SK-N-SH (cell line): ENCODE data around the gene AHCYL1. TPM values are rescaled to one million over a fixed set of nuclear protein-coding genes. Genes with fewer than 3 reads are reported as not detected.

Source experiments
- CTCF ChIA-PET: fragments of 300-600, 350-600 bp; formaldehyde crosslinking; extraction: SDS; loops from one replicate; lab custom pipeline; 2021; lab: Yijun Ruan, JAX
- POLR2A ChIA-PET: fragments of 350-600 bp; sonication (Branson Sonifier 250); formaldehyde crosslinking; extraction: SDS; loops from one replicate; lab custom pipeline; 2020; ENCODE audit warnings: antibody characterized with exemption, inconsistent platforms; lab: Yijun Ruan, JAX
- DNase-seq: peaks from one replicate; pipeline ENCODE4 v3.0.0; 2012
- H2AFZ ChIP-seq: fragments of 200-600 bp; sonication (generic); 2 replicates; pipeline ENCODE4 v1.8.1; 2016; ENCODE audit warnings: antibody characterized with exemption, mild to moderate bottlenecking, low read depth
- H3F3A ChIP-seq: fragments of 200-600 bp; sonication (generic); replicated peaks from 2 replicates; pipeline ENCODE3; 2016; ENCODE audit warnings: antibody characterized with exemption, mild to moderate bottlenecking; ENCODE audit not compliant: insufficient read depth
- H3K27ac ChIP-seq, 2 experiments: fragments of 200-500 bp in 1 of 2; fragments of 200-600 bp in 1 of 2; sonication (Bioruptor generic) in 1 of 2; sonication (generic), shearing (Covaris generic) in 1 of 2; 2 replicates each; pipeline versions ENCODE4 v1.5.1 to v1.6.1; 2014 to 2016; ENCODE audit warnings: low read depth in 2 of 2, inconsistent platforms in 1 of 2, low read length in 1 of 2, mild to moderate bottlenecking in 1 of 2, mixed read lengths in 1 of 2
- H3K27me3 ChIP-seq: fragments of 200-600 bp; sonication (generic), shearing (Covaris generic); 2 replicates; pipeline ENCODE4 v1.6.1; 2016; ENCODE audit warnings: mixed run types; ENCODE audit not compliant: insufficient read depth
- H3K36me3 ChIP-seq, 2 experiments: fragments of 200-500 bp in 1 of 2; fragments of 200-600 bp in 1 of 2; sonication (Bioruptor generic) in 1 of 2; sonication (generic) in 1 of 2; replicated peaks in 1 of 2; 2 replicates each; pipeline versions ENCODE3 to v1.5.1; 2014 to 2016; ENCODE audit warnings: low read length in 1 of 2, mild to moderate bottlenecking in 1 of 2; ENCODE audit not compliant: insufficient read depth in 2 of 2, control insufficient read depth in 1 of 2
- H3K4me1 ChIP-seq, 2 experiments: fragments of 200-500 bp in 1 of 2; fragments of 200-600 bp in 1 of 2; sonication (Bioruptor generic) in 1 of 2; sonication (generic), shearing (Covaris generic) in 1 of 2; 2 replicates each; pipeline versions ENCODE4 v1.5.1 to v1.6.1; 2014 to 2016; ENCODE audit warnings: low read depth in 1 of 2, low read length in 1 of 2, mixed run types in 1 of 2; ENCODE audit not compliant: insufficient read depth in 2 of 2, control insufficient read depth in 1 of 2
- H3K4me2 ChIP-seq: fragments of 200-600 bp; sonication (generic), shearing (Covaris generic); 2 replicates; pipeline ENCODE4 v1.6.1; 2017; ENCODE audit warnings: mixed run types
- H3K4me3 ChIP-seq, 2 experiments: fragments of 200-500 bp in 1 of 2; fragments of 200-600 bp in 1 of 2; sonication (Bioruptor generic) in 1 of 2; sonication (generic), shearing (Covaris generic) in 1 of 2; 2 replicates each; pipeline versions ENCODE4 v1.5.1 to v1.8.1; 2014 to 2016; ENCODE audit warnings: low read depth in 2 of 2, inconsistent platforms in 1 of 2, low read length in 1 of 2, mild to moderate bottlenecking in 1 of 2, mixed read lengths in 1 of 2, moderate library complexity in 1 of 2
- H3K79me2 ChIP-seq: fragments of 200-600 bp; sonication (generic); 2 replicates; pipeline ENCODE4 v1.8.1; 2017; ENCODE audit warnings: mild to moderate bottlenecking; ENCODE audit not compliant: insufficient read depth
- H3K9ac ChIP-seq: fragments of 200-600 bp; sonication (generic); 2 replicates; pipeline ENCODE4 v1.6.1; 2017; ENCODE audit warnings: mixed run types
- H3K9me2 ChIP-seq: fragments of 200-600 bp; sonication (generic); 2 replicates; pipeline ENCODE4 v1.6.1; 2017; ENCODE audit warnings: mixed run types
- H3K9me3 ChIP-seq: fragments of 200-600 bp; sonication (generic); 2 replicates; pipeline ENCODE4 v1.6.1; 2017; ENCODE audit warnings: mixed run types, mild to moderate bottlenecking, moderate library complexity
- H4K20me1 ChIP-seq: fragments of 200-600 bp; sonication (generic); 2 replicates; pipeline ENCODE4 v1.6.1; 2017; ENCODE audit warnings: mild to moderate bottlenecking, mixed run types; ENCODE audit not compliant: insufficient read depth
- ELF1 ChIP-seq: IDR thresholded peaks from 2 replicates; pipeline ENCODE4 v1.4.0; 2012
- EZH2phosphoT487 ChIP-seq: fragments of 200-600 bp; sonication (generic); IDR thresholded peaks from 2 replicates; pipeline ENCODE4 v1.6.1; 2017; ENCODE audit warnings: low read depth, mixed run types, mild to moderate bottlenecking, antibody characterized with exemption, moderate library complexity, borderline replicate concordance
- FOSL2 ChIP-seq: IDR thresholded peaks from 2 replicates; pipeline ENCODE4 v1.4.0; 2012; ENCODE audit warnings: low read depth, mild to moderate bottlenecking, moderate library complexity, borderline replicate concordance
- FOXJ3 ChIP-seq: sonication (generic); formaldehyde crosslinking; IDR thresholded peaks from 2 replicates; pipeline ENCODE4 v1.5.1; 2020; ENCODE audit warnings: mild to moderate bottlenecking, missing genetic modification reagents
- JUND ChIP-seq: IDR thresholded peaks from 2 replicates; pipeline ENCODE4 v1.4.0; 2012
- MEF2A ChIP-seq: IDR thresholded peaks from 2 replicates; pipeline ENCODE4 v1.4.0; 2012; ENCODE audit warnings: low read depth, borderline replicate concordance
- MXI1 ChIP-seq: IDR thresholded peaks from 2 replicates; pipeline ENCODE4 v1.6.1; 2012; ENCODE audit warnings: mild to moderate bottlenecking, low read depth, low read length, improper control_type of control experiment
- NFIC ChIP-seq: IDR thresholded peaks from 2 replicates; pipeline ENCODE4 v1.4.0; 2012; ENCODE audit warnings: borderline replicate concordance
- RAD21 ChIP-seq: IDR thresholded peaks from 2 replicates; pipeline ENCODE4 v1.6.1; 2012; ENCODE audit warnings: mild to moderate bottlenecking, low read length
- RXRA ChIP-seq: IDR thresholded peaks from 2 replicates; pipeline ENCODE4 v1.4.0; 2012; ENCODE audit warnings: low read depth, mild to moderate bottlenecking, borderline replicate concordance
- SMC3 ChIP-seq: IDR thresholded peaks from 2 replicates; pipeline ENCODE4 v1.6.1; 2012; ENCODE audit warnings: low read depth, low read length, improper control_type of control experiment
- TCF12 ChIP-seq: IDR thresholded peaks from 2 replicates; pipeline ENCODE4 v1.4.0; 2012
- WGBS: methylation state at CpG from one replicate; pipeline ENCODE4 v1.1.6; 2017; ENCODE audit warnings: low lambda C conversion rate; 5-methylcytosine and 5-hydroxymethylcytosine counted together
- polyA plus RNA-seq, 3 experiments: library from polyadenylated mRNA; depleted of rRNA; stranded (reverse); fragments of >200 nt; gene quantifications; 2 replicates each; pipeline ENCODE4 v1.2.3, GENCODE V29; 2012
- TF ChIP-seq, protein P1 (sequence below): IDR thresholded peaks from 2 replicates; pipeline ENCODE4 v1.6.1; 2012; ENCODE audit warnings: mild to moderate bottlenecking, low read depth, low read length, moderate library complexity
- TF ChIP-seq, protein P2 (sequence below): IDR thresholded peaks from 2 replicates; pipeline ENCODE4 v1.4.0; 2012; ENCODE audit warnings: low read depth, borderline replicate concordance
- TF ChIP-seq, protein P3 (sequence below): IDR thresholded peaks from 2 replicates; pipeline ENCODE4; 2012
- TF ChIP-seq, protein P4 (sequence below): IDR thresholded peaks from 2 replicates; pipeline ENCODE4 v1.4.0; 2012; ENCODE audit warnings: low read depth
- TF ChIP-seq, protein P5 (sequence below): fragments of 150-350 bp; IDR thresholded peaks from 2 replicates; pipeline ENCODE4 v1.6.1; 2017; ENCODE audit warnings: antibody characterized with exemption, low read length, low read depth, borderline replicate concordance
- TF ChIP-seq, protein P6 (sequence below): fragments of 200-600 bp; sonication (generic); IDR thresholded peaks from 2 replicates; pipeline ENCODE4 v1.6.1; 2017; ENCODE audit warnings: antibody characterized with exemption, mild to moderate bottlenecking, moderate library complexity

The AHCYL1 gene
- polyA plus RNA-seq, 1 of the 3 experiments (the other 2 are of a cell fraction) = 39.7 TPM

DNA sequence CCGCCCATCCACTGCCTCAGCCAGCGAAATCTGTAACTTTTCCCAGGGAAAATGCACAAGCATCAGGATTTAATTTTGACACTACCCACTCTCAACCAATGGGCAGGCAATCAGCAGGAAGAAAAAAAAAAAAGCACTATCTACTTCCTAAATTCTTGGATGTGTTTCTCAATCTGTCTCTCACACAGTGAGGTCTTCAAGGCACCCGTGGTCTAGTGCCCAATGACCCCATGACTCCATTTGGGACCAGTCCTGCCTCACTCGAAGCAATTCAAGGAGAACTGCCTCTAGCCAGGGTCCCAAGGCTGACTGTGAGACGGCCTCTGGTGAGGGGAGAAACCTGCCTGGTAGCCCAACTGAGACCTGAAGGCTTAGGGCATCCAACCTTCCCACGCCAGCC, 38.1 kb upstream of the AHCYL1 start (continued):
- TF ChIP-seq, protein P1, sequence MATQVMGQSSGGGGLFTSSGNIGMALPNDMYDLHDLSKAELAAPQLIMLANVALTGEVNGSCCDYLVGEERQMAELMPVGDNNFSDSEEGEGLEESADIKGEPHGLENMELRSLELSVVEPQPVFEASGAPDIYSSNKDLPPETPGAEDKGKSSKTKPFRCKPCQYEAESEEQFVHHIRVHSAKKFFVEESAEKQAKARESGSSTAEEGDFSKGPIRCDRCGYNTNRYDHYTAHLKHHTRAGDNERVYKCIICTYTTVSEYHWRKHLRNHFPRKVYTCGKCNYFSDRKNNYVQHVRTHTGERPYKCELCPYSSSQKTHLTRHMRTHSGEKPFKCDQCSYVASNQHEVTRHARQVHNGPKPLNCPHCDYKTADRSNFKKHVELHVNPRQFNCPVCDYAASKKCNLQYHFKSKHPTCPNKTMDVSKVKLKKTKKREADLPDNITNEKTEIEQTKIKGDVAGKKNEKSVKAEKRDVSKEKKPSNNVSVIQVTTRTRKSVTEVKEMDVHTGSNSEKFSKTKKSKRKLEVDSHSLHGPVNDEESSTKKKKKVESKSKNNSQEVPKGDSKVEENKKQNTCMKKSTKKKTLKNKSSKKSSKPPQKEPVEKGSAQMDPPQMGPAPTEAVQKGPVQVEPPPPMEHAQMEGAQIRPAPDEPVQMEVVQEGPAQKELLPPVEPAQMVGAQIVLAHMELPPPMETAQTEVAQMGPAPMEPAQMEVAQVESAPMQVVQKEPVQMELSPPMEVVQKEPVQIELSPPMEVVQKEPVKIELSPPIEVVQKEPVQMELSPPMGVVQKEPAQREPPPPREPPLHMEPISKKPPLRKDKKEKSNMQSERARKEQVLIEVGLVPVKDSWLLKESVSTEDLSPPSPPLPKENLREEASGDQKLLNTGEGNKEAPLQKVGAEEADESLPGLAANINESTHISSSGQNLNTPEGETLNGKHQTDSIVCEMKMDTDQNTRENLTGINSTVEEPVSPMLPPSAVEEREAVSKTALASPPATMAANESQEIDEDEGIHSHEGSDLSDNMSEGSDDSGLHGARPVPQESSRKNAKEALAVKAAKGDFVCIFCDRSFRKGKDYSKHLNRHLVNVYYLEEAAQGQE = no peak
- TF ChIP-seq MEF2A (no peak), FOXJ3 (CRISPR knock-in tag) (no peak)

DNA sequence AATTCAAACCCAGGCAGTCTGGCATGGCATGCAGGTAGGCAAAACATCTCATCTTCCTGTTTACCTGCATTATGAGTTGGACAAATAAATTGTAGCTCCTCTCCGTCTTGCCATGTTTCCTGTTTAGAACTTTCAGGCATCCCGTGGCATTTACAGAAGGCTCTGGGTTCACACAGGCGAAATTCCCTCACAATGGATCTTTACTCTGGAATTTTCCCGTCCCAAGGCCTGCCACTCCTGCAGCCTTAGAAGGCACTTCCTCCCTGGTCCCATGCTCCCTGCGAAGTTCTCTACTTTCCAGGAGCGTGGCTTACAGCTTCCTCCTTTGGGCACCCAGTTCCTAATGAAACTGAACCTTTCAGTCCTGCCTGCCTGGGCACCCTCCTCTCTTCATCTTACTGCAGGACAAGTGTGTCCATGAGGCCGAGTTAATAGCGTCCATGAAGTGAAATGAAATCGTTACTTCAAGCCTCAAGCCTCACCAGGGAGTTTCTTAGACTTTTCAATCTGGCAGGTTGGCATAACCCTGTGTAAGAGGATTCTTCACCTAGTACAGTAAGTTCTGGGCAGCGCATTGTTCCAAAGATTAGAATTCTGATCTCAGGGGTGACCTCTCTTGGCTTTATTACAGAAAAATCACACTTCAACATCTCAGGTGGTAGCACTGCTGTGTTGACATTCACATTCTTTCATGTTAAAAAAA, 36.8 kb upstream of the AHCYL1 start:
- no peak for DNase-seq
- Histone ChIP-seq H3K9ac (no peak overlapping the region), H3K36me3 (no peaks in the 10 kb centered on the region), H4K20me1 (no peaks in the 10 kb centered on the region), H3K79me2 (no peaks in the 10 kb centered on the region), H3K27me3 (no peaks in the 10 kb centered on the region), H3K4me1 (no peaks in the 10 kb centered on the region), H3K27ac (no peak overlapping the region), H3K9me3 (no peaks in the 10 kb centered on the region), H3K9me2 (no peaks in the 10 kb centered on the region), H3K4me3 (no peak overlapping the region), H3K4me2 (no peak overlapping the region), H3F3A (peaks cover 4% of the 10 kb centered on the region), H2AFZ (no peak overlapping the region)
- 81% methylated on average over 10 of the region's 10 CpGs for WGBS
- POLR2A ChIA-PET = no interaction called here
- CTCF ChIA-PET = interaction anchor here (1.1 to 4.6 kb wide), 2 partner anchors 36 kb away, joined by 3 to 23 read pairs; partner anchors contain the start of gene AHCYL1
- TF ChIP-seq EZH2phosphoT487 (no peak), MXI1 (no peak), SMC3 (no peak), NFIC (no peak), FOSL2 (no peak), MEF2A (no peak), ELF1 (no peak), RAD21 (no peak), RXRA (no peak), TCF12 (no peak), JUND (no peak)
- TF ChIP-seq, protein P2, sequence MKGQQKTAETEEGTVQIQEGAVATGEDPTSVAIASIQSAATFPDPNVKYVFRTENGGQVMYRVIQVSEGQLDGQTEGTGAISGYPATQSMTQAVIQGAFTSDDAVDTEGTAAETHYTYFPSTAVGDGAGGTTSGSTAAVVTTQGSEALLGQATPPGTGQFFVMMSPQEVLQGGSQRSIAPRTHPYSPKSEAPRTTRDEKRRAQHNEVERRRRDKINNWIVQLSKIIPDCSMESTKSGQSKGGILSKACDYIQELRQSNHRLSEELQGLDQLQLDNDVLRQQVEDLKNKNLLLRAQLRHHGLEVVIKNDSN = no peak
- TF ChIP-seq, protein P3, sequence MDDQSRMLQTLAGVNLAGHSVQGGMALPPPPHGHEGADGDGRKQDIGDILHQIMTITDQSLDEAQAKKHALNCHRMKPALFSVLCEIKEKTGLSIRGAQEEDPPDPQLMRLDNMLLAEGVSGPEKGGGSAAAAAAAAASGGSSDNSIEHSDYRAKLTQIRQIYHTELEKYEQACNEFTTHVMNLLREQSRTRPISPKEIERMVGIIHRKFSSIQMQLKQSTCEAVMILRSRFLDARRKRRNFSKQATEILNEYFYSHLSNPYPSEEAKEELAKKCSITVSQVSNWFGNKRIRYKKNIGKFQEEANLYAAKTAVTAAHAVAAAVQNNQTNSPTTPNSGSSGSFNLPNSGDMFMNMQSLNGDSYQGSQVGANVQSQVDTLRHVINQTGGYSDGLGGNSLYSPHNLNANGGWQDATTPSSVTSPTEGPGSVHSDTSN = no peak
- TF ChIP-seq, protein P4, sequence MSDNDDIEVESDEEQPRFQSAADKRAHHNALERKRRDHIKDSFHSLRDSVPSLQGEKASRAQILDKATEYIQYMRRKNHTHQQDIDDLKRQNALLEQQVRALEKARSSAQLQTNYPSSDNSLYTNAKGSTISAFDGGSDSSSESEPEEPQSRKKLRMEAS = no peak
- TF ChIP-seq, protein P5, sequence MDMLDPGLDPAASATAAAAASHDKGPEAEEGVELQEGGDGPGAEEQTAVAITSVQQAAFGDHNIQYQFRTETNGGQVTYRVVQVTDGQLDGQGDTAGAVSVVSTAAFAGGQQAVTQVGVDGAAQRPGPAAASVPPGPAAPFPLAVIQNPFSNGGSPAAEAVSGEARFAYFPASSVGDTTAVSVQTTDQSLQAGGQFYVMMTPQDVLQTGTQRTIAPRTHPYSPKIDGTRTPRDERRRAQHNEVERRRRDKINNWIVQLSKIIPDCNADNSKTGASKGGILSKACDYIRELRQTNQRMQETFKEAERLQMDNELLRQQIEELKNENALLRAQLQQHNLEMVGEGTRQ = no peak
- TF ChIP-seq, protein P6, sequence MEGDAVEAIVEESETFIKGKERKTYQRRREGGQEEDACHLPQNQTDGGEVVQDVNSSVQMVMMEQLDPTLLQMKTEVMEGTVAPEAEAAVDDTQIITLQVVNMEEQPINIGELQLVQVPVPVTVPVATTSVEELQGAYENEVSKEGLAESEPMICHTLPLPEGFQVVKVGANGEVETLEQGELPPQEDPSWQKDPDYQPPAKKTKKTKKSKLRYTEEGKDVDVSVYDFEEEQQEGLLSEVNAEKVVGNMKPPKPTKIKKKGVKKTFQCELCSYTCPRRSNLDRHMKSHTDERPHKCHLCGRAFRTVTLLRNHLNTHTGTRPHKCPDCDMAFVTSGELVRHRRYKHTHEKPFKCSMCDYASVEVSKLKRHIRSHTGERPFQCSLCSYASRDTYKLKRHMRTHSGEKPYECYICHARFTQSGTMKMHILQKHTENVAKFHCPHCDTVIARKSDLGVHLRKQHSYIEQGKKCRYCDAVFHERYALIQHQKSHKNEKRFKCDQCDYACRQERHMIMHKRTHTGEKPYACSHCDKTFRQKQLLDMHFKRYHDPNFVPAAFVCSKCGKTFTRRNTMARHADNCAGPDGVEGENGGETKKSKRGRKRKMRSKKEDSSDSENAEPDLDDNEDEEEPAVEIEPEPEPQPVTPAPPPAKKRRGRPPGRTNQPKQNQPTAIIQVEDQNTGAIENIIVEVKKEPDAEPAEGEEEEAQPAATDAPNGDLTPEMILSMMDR = no peak
